Measurements from ENCODE around the gene SEMA6B. TPM values are rescaled to one million over a fixed set of nuclear protein-coding genes. Genes with fewer than 3 reads are reported as not detected.

Gene SEMA6B
- total RNA-seq, 4 donors from 2014 or later: 3.7 to 22.5 (median 14.2) TPM

GRCh38 chr19:4556597-4557127 lies 2.8 kb downstream of the SEMA6B start:
- Histone ChIP-seq H3K9me3 (no peaks in the 10 kb centered on the region), H3K36me3 (peaks cover 0 to 54% (median 12%) of the 10 kb centered on the region in 4 donors), H3K4me3 (no peak overlapping the region), H3K27me3 (peaks cover 0 to 19% (median 0%) of the 10 kb centered on the region in 4 donors), H3K27ac (replicated peaks in 1 of 4) (no peak overlapping the region), H3K4me1 (peaks cover 5 to 14% (median 8%) of the 10 kb centered on the region in 4 donors)
- intact Hi-C loops (cut with DNase I): loop anchor here (5.0 kb wide), 1 partner anchor 81 kb away; the partner anchor contains the start of gene TNFAIP8L1
- 74% methylated on average over 23 of the region's 25 CpGs for WGBS
- DNase-seq (ENCODE audit: extremely low spot score): no peak
- TF ChIP-seq POLR2A (IDR thresholded peaks at IDR 0.05; ENCODE audit: low read depth) (no peak), EP300 (IDR thresholded peaks at IDR 0.05) (no peak), POLR2AphosphoS5 (IDR thresholded peaks at IDR 0.05) (no peak), CTCF (IDR thresholded peaks at IDR 0.05) (no peak)

- H3K4me3 ChIP-seq: no peak overlapping the region
- no peak for DNase-seq (ENCODE audit: extremely low spot score)
- H3K36me3 ChIP-seq: peaks cover 0 to 62% (median 12%) of the 10 kb centered on the region in 4 donors
- 77% methylated on average over 43 of the region's 43 CpGs for WGBS
- intact Hi-C loops (cut with DNase I): loop anchor here (5.0 kb wide), 1 partner anchor 81 kb away; the partner anchor contains the start of gene TNFAIP8L1
- peaks cover 5 to 13% (median 8%) of the 10 kb centered on the region in 4 donors for H3K4me1 ChIP-seq
- H3K27ac ChIP-seq (replicated peaks in 1 of 4): no peak overlapping the region
- no peaks in the 10 kb centered on the region for H3K9me3 ChIP-seq
- H3K27me3 ChIP-seq: peaks cover 0 to 25% (median 0%) of the 10 kb centered on the region in 4 donors
- no peak for TF ChIP-seq CTCF (IDR thresholded peaks at IDR 0.05)
- TF ChIP-seq EP300 (IDR thresholded peaks at IDR 0.05): no peak
- no peak for TF ChIP-seq POLR2A (IDR thresholded peaks at IDR 0.05; ENCODE audit: low read depth)
- no peak for TF ChIP-seq POLR2AphosphoS5 (IDR thresholded peaks at IDR 0.05)
These were observed 3.6 kb downstream of the SEMA6B start for GRCh38 chr19:4555657-4556561.

GRCh38 chr19:4554717-4555116 lies 4.8 kb downstream of the SEMA6B start:
- no peak for TF ChIP-seq EP300 (IDR thresholded peaks at IDR 0.05)
- TF ChIP-seq POLR2A (IDR thresholded peaks at IDR 0.05; ENCODE audit: low read depth): no peak
- no peak for TF ChIP-seq POLR2AphosphoS5 (IDR thresholded peaks at IDR 0.05)
- TF ChIP-seq CTCF (IDR thresholded peaks at IDR 0.05): no peak
- Histone ChIP-seq H3K4me3 (no peak overlapping the region), H3K9me3 (no peaks in the 10 kb centered on the region), H3K4me1 (peaks cover 5 to 11% (median 8%) of the 10 kb centered on the region in 4 donors), H3K27ac (replicated peaks in 1 of 4) (no peak overlapping the region), H3K36me3 (peaks cover 0 to 74% (median 12%) of the 10 kb centered on the region in 4 donors), H3K27me3 (peaks cover 0 to 33% (median 0%) of the 10 kb centered on the region in 4 donors)
- DNase-seq (ENCODE audit: extremely low spot score): no peak
- intact Hi-C loops (cut with DNase I): loop anchor here (5.0 kb wide), 1 partner anchor 83 kb away; the partner anchor contains the start of gene TNFAIP8L1
- 82% methylated on average over 4 of the region's 7 CpGs for WGBS

- H3K4me3 ChIP-seq: no peak overlapping the region
- H3K4me1 ChIP-seq: peaks cover 5 to 11% (median 8%) of the 10 kb centered on the region in 4 donors
- peaks cover 0 to 33% (median 0%) of the 10 kb centered on the region in 4 donors for H3K27me3 ChIP-seq
- TF ChIP-seq POLR2A (IDR thresholded peaks at IDR 0.05; ENCODE audit: low read depth) (no peak), POLR2AphosphoS5 (IDR thresholded peaks at IDR 0.05) (no peak), EP300 (IDR thresholded peaks at IDR 0.05) (no peak), CTCF (IDR thresholded peaks at IDR 0.05) (no peak)
- peaks cover 0 to 80% (median 12%) of the 10 kb centered on the region in 4 donors for H3K36me3 ChIP-seq
- intact Hi-C loops (cut with DNase I): no loop called here
- no peak overlapping the region for H3K27ac ChIP-seq (replicated peaks in 1 of 4)
- 72% methylated on average over 3 of the region's 3 CpGs for WGBS
- DNase-seq (ENCODE audit: extremely low spot score): no peak
- H3K9me3 ChIP-seq: no peaks in the 10 kb centered on the region
These were observed 5.7 kb downstream of the SEMA6B start for GRCh38 chr19:4553775-4554174.

Measured in esophagus muscularis mucosa (tissue), 4 donors.